HFF-Myc (cell line): ENCODE results near the gene LAMB1.

Experiments used
- DNase-seq: peaks from one replicate; pipeline ENCODE4 v3.0.0-alpha.2; 2011; ENCODE audit warnings: low read depth; ENCODE audit errors: extremely low read depth
- H3K4me3 ChIP-seq: replicated peaks from 2 replicates; pipeline ENCODE4 v1.5.1; 2011; ENCODE audit warnings: low read depth, mild to moderate bottlenecking, control low read depth, low read length
- TF ChIP-seq, protein P1 (sequence below): IDR thresholded peaks from 2 replicates; pipeline ENCODE4 v1.5.1; 2012; ENCODE audit warnings: mild to moderate bottlenecking, low read depth, low read length, control low read depth; ENCODE audit errors: missing control alignments

LAMB1 gene

DNA sequence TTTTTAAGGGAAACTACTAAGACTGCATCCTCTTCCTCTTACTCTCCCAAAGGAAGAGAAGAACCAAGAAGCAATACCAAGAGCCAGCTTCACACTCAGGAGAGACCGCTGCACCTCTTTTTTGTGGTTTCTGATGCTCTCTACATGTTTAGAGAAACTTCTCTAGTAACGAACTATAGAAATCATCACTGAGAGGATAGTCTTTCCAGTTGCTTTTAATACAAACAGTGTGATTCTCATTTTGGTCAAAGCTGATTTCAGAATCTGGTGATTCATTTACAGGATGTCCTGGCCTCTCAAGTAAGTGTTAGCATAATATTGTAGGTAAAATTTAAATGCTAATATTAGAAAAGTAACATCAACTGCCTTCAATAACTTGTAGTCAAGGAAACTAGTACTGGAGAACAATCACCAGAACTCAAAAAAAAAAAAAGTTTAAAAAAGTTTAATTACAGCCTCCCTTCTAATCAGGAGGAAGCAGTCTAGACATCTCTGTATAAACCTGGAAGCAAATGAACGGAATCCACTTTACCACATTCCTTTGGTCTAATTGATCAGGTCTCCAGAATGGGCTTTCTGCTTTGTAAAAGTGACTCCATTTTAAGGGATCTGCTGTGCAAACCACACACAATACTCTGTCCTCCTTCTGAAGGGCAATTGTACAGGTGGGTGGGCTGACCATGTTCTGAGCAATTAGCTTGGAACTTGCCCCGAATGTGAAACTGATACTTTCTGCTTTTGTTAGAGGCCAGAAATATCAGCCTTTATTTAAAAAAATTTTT, 3.0 kb downstream of the LAMB1 start:
- TF ChIP-seq, protein P1, sequence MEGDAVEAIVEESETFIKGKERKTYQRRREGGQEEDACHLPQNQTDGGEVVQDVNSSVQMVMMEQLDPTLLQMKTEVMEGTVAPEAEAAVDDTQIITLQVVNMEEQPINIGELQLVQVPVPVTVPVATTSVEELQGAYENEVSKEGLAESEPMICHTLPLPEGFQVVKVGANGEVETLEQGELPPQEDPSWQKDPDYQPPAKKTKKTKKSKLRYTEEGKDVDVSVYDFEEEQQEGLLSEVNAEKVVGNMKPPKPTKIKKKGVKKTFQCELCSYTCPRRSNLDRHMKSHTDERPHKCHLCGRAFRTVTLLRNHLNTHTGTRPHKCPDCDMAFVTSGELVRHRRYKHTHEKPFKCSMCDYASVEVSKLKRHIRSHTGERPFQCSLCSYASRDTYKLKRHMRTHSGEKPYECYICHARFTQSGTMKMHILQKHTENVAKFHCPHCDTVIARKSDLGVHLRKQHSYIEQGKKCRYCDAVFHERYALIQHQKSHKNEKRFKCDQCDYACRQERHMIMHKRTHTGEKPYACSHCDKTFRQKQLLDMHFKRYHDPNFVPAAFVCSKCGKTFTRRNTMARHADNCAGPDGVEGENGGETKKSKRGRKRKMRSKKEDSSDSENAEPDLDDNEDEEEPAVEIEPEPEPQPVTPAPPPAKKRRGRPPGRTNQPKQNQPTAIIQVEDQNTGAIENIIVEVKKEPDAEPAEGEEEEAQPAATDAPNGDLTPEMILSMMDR = no peak
- no peak for DNase-seq

DNA sequence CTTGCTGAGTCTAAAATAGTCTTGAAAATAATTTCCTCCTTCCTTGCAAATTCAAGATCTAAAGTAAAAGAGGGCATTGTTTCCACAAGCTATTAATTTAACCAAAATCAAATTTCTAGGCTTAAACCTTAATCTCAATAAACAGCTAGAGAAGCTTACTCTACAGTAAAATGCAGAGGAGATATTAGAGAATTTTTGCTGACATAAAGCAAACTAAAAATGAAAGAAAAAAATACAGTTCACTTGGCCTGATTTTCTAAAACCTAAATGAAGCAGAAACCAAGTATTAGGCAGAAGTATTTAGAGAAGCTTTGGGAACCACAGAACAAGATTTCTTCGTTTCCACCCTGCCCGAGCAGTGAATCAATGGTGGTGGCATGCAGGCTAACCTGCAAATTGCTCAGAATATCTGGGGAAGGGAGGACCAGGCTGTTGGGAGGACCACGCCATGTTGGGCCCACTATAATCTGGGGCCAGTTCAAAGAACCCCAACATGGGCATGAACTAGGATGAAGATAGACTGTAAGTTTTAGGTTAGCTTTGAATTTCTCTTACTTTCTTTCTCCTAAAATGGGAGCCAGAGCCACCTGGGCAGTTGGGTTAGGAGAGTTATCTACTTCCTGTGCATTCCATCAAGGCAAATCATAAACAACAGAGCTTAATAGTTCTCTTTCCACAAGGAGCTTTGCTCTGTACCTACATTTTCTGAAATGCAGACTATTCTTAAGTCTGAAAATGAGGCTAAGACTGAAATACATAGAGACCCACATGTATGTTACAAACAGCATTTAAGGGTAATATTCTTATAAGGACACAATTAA, 4.1 kb downstream of the LAMB1 start:
- TF ChIP-seq, protein P1 = no peak
- DNase-seq = no peak
- H3K4me3 ChIP-seq = peak overlapping the region; percentile 94

More for the DNA sequence above, 3.0 kb downstream of the LAMB1 start:
- peak overlapping the region; percentile 94 for H3K4me3 ChIP-seq

DNA sequence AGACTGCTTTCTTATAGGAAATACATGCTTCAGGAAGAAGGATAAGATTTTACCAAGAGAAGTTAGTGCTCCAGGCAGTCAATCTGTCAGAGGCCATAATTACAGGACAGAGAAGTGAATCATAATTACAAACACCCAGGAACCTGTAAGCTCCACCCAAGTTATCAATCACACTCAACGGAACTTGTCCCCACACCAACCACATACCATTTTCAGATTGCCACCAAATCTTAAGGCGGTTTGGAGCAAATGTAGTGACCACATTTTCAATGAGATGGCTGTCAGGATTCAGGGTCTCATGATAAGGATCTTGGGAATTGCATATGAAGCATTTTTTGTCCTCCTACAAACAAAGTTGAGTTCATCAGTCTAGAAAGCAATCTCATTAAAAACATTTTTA, 4.8 kb downstream of the LAMB1 start:
- H3K4me3 ChIP-seq = peak overlapping the region; percentile 94
- TF ChIP-seq, protein P1 = no peak
- DNase-seq = no peak

DNA sequence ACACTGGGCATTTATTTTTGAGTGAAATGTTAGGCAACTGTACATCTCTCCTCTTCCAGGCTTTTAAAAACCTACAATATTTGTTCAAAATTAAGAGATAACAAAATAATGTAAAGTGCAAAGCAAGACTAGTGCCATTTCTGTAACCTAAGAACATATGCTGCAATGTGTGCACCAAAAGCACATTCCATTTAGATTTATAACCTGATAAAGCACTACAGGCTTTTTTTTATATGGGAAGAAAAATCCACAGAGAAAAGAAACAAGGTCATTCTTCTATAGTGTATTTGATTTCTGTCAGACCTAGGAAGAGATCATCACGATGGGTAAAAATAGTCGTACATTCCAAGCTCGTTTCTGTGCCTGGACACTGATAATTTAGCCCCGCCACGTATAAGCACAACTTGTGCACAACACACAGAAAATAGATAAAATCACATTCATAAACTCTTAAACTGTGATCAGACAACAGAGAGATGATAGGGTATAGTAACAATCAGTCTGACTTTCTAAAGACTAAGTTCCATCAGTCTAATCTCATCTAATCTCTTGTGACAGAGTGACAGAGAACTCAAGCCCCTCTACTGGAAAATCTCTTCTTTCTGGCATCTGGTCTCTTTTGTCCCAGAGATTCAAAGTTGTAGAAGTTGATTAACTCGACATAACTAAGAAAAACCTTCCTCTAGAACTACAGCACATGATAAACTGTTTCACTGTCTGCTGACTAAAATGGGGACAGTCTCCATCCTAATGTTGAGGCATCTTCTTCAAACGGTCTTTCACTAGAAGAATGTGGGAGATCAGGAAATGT, 6.7 kb downstream of the LAMB1 start:
- H3K4me3 ChIP-seq = peak overlapping the region; percentile 94
- DNase-seq = no peak
- TF ChIP-seq, protein P1 = no peak

DNA sequence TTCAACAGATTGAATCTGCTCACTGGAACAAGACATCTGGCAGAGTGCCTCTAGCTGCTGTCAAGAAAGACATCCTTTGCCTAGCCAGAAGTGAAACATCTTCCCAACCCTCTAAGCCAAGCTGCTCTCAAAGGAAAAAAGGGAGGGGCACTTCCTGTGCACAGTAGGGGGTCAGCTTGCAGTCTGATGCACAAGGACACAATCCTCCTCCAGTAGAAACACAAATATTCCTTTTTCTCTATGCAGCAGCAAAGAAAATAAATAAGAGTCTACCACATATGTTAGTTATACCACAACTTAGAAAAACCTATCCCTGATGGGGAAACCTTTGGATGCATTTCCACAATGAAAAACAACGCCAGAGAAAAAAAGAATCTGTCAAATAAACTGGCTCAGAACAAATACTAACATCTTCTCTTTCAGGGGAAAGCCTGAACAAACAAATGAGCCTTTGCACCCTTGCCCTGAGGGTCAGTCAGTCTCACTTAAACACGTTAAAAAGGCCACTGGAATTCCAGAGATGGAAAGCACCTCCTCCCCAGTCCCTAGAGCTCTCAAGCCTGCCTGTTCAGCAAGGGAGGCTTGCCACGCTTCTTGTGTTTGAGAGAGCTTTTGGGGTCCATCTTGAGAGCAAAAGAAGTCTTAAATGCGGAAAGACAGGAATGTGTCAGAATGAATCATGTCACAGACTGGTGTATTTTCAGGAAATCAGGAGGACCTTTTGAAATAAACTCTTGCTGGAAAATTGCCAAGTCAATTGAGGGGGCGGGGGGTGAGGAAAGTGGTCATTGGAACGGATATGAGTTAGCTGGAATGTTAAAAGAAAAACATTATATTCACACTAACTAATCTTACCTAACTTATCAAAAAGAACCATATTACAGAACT, 7.5 kb downstream of the LAMB1 start:
- H3K4me3 ChIP-seq = 0 out of 2 replicates have a peak overlapping the region, but pooled peaks have one; percentile 3
- DNase-seq = peak; percentile 77
- TF ChIP-seq, protein P1 = no peak
